Measurements from ENCODE around the gene TSPAN9.

DNA sequence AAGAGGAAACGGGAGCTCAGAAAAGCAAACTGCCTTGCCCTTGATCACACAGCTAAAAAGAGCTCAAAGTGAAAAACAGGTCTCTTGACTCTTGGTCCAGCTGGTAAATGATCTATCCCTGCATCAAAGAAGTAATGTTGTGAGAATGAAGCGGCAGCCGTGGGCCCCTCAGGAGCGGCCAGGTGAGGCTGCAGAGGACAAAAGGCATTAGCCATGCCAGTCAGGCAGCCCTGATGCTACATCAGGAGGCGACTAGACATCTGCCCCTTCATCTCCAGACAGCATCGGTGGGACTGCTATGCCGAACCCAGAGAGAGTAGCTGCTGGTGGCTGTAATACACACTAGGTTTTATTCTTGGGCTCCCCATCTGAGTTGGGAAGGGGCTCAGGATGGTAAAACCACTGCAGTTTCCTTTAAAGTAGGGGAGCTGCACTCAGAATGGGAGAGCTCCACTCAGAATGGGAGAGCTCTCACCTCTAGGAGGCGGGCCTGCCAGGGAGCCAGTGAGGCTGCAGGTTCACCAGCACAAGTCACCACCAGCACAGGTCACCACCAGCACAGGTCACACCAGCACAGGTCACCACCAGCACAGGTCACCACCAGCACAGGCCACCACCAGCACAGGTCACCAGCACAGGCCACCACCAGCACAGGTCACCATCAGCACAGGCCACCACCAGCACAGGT, 120.1 kb downstream of the TSPAN9 start:
- TF ChIP-seq, protein P1, sequence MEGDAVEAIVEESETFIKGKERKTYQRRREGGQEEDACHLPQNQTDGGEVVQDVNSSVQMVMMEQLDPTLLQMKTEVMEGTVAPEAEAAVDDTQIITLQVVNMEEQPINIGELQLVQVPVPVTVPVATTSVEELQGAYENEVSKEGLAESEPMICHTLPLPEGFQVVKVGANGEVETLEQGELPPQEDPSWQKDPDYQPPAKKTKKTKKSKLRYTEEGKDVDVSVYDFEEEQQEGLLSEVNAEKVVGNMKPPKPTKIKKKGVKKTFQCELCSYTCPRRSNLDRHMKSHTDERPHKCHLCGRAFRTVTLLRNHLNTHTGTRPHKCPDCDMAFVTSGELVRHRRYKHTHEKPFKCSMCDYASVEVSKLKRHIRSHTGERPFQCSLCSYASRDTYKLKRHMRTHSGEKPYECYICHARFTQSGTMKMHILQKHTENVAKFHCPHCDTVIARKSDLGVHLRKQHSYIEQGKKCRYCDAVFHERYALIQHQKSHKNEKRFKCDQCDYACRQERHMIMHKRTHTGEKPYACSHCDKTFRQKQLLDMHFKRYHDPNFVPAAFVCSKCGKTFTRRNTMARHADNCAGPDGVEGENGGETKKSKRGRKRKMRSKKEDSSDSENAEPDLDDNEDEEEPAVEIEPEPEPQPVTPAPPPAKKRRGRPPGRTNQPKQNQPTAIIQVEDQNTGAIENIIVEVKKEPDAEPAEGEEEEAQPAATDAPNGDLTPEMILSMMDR (IDR thresholded peaks at IDR 0.05; ENCODE audit: low read length): no peak
- TF ChIP-seq EZH2 (IDR thresholded peaks at IDR 0.05; ENCODE audit: borderline replicate concordance, low read length): no peak

Data from OCI-LY1 (cell line).